ENCODE measurements around the gene EIF4E1B.
"Not testable (repeated sequence)": the region's sequence is repeated elsewhere in the genome, so short reads cannot be mapped to it uniquely, and the experiment has no call there.

The EIF4E1B gene, protein sequence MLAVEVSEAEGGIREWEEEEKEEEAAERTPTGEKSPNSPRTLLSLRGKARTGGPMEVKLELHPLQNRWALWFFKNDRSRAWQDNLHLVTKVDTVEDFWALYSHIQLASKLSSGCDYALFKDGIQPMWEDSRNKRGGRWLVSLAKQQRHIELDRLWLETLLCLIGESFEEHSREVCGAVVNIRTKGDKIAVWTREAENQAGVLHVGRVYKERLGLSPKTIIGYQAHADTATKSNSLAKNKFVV

DNA sequence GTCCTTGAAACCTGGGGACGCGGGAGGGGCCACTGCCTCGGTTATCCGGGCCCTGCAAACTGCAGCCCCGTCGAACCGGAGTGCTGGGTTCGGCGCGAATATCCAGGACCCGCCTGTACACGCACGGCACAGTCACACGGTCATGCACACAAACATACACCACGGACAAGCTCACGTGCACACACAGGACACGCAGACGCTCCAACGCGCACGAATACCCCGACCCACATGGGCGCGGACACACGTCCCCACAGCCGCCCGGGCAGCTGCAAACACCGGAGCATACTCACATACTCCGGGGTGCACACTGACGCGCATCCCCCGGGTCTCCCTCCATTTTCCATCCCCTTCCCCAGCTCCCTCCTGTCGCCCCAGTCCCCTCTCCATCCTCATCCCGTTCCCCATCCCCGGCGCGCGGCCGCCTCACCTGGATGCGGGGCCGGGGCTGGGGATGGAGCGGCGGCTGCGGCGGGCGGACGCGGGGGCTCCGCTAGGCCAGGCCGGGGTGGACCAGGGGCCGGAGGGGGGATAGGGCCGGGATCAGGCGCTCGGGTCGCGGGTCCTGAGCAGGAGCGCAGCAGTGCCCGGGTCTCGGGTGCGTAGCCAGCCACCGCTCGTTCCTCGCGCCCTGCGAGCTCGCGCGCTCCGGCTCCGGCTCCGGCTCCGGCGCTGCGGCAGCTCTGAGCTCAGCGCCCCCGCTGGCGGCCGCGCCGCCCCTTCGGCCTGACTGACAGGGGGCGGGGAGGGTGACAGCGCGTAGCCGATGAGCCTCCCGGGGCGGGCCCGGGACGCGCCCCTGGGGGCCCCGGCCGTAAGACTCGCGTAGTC is at the start of gene EIF4E1B, which contains the start of gene SNCB:
EIF4E1B (plus strand) TSS at position 823 of the 828 bp plus-strand sequence. CDS start 12,113 bp downstream, outside the sequence.
SNCB (minus strand) TSS at position 682 of the 828 bp plus-strand sequence. CDS start 880 bp downstream, outside the sequence.
- DNase-seq = no peak

DNA sequence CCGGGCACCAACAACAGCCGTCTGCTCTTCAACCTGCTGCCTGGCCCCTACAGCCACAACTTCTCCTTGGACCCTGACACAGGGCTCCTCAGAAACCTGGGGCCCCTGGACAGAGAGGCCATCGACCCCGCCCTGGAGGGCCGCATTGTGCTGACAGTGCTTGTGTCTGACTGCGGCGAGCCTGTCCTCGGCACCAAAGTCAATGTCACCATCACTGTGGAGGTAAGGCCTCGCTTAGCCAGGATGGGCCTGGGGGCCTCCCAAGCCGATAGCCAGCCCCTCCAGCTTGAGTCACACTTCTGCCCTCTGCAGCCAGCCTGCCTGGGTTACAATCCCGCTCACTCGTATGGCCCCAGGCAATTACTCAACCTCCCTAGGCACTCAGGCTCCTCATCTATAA is 49.1 kb upstream of the EIF4E1B start:
- DNase-seq = no peak

DNA sequence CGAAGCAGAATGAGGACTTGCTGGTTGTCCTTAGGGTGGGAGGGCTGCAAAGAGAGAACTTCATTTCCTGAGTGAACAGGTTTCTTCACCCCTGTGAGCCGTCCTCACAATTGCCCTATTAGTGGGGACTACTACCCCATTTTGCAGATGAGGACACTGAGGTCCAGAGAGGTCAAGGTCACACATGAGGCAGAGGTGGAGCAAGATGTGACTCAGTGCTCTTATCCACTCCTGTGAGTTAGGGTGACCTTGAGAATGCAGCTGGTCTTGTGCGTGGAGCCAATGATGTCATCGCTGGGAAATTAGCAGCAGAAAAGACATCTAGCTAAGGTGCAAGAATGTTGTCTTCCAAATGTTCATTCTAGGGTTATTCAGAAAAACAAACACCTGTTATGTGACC is 47.4 kb upstream of the EIF4E1B start:
- DNase-seq = no peak

DNA sequence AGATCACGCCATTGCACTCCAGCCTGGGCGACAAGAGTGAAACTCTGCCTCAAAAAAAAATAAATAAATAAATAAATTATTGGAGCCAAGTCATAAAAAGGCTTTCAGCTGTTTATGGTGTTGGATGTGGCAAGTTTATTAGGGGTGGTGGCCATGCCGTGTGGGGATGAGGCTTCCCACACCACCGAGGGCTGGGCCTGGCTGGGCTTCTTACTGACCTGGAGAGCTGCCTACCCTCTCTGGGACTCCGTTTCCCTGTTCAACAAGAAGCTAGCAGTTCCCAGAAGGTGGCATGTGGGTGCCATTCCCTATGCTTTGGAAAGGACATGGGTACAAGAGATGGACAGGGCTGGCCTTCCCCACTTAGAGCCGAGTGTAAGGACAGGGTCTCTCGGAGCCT is 43.1 kb upstream of the EIF4E1B start:
- DNase-seq = no peak

DNA sequence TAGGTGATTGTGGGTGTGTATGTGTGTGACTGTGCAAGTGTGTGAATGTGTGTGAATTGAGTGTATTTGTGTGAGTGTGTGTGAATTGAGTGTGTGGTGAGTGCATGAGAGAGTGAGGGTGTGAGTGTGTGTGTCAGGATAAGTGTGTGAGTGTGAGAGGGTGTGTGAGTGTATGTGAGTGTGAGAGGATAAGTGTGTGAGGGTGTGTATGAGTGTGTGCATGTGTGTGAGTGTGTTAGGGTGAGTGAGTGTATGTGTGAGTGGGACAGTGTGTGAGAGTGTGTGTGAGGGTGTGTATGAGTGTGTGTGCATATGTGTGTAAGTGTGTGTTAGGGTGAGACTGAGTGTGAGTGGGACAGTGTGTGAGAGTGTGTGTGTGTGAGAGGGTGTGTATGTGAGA is 42.2 kb upstream of the EIF4E1B start:
- DNase-seq = no peak

DNA sequence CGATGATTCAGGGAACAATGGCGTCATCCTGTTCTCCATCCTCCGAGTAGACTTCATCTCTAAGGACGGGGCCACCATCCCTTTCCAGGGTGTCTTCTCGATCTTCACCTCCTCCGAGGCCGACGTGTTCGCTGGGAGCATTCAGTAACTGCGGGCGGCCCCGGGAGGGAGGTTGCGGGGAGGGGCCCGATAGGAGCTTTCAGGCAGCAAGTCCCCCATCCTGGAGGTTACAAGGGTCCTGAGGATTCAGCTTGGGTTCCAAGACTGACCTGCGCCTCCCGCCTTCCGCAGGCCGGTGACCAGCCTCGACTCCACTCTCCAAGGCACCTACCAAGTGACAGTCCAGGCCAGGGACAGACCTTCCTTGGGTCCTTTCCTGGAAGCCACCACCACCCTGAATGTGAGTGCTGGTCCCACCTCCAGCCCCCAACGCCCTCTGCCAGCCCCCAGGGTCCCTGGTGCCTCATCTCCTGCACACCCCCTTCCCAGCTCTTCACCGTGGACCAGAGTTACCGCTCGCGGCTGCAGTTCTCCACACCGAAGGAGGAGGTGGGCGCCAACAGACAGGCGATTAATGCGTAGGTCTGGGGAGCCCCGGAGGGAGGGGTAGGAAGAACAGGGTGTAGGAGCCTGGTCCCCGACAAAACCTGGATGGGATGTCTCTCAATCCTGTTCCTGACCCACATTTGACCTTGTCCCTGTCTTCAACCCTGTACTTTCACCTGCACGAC is 41.3 kb upstream of the EIF4E1B start:
- no peak for DNase-seq

DNA sequence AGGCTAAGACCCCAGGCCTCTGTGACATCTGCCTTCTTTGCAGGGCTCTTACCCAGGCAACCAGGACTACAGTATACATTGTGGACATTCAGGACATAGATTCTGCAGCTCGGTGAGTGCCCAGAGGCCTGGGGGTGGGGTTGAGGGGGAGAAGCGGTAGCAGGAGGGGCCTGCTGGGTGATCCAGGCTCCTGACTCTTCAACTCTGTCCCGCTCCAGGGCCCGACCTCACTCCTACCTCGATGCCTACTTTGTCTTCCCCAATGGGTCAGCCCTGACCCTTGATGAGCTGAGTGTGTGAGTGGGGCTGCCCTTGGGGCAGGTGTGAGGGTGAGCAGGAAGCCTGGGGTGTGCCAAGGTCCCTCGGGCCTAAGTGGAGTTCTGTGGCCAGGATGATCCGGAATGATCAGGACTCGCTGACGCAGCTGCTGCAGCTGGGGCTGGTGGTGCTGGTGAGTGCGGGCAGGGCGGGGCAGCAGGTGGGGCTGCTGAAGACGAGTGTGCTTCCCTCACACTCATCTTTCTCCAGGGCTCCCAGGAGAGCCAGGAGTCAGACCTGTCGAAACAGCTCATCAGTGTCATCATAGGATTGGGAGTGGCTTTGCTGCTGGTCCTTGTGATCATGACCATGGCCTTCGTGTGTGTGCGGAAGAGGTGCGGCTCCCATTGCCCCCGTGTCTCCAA is 40.3 kb upstream of the EIF4E1B start:
- DNase-seq = no peak

DNA sequence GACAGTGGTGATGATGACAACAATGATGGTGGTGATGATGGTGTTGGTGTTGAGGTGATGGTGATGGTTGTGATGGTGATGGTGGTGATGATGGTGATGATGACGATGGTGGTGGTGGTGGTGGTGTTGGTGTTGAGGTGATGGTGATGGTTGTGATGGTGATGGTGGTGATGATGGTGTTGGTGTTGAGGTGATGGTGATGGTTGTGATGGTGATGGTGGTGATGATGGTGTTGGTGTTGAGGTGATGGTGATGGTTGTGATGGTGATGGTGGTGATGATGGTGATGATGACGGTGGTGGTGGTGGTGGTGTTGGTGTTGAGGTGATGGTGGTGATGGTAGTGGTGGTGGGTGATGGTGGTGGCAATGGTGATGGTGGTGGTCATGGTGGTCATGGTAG is 38.8 kb upstream of the EIF4E1B start:
- not testable (repeated sequence) for DNase-seq

DNA sequence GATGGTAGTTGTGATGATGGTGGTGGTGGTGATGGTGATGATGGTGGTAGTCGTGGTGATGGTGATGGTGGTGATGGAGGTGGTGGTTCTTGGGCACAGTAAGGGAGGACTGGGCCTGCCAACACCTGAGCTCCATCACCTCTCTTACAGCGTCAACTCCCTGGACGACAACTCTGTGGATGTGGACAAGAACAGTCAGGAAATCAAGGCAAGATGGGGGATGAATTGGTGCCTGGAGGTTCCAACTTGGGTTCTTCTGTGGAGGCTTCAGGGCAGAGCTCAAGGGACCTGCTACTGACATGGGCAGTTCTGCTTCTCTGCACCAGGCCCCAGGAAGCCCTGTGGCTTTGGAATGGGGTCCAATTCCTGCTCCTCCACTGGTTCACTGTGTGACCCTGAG is 37.9 kb upstream of the EIF4E1B start:
- DNase-seq = no peak

DNA sequence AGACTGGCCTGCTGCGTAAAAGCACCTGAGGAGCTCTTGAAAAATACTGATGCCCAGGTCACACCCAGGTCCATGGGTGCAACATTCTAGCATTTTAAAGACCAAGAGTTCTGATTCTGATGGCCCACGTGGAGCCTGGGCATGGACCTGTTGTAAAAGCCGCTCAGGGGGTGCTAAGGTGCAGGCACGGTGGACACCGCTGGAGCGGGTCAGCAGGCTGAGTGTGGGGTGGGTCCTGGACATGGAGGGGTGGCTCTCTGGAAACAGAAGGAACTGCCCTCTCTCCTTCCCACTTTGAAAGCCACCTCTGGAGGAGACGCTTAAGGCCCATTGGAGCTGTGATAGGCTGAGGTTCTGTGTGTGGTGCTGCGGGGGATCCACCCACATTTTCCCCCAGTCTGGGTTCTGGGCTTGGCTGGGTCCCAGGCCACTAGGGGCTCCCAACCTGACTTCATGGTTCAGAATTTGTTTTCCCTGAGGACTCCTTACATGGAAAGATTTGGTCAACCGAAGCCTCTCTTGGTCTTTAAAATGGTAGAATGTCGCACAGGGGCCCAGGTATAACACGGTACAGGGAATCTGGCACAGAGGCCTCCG is 37.1 kb upstream of the EIF4E1B start:
- no peak for DNase-seq

DNA sequence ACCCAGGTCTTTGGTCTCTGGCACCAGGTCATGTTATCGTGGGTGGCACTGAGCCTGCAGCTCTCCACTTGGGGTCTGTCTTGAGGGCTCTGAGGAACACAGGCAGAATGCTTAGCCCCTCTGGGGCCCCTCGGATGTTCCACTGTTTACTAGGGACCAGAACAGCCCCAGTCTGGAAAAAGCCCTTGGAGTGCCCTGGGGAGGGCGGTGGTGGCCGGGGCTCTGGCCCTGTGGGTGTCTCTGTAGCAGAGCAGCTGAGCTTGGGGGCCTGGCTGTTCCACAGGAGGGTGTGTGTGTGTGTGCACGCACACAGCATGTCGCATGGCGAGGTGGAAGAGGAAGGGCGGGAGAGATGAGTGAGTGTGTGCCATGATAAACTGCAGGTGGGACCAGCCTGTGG is 35.9 kb upstream of the EIF4E1B start:
- DNase-seq = no peak

DNA sequence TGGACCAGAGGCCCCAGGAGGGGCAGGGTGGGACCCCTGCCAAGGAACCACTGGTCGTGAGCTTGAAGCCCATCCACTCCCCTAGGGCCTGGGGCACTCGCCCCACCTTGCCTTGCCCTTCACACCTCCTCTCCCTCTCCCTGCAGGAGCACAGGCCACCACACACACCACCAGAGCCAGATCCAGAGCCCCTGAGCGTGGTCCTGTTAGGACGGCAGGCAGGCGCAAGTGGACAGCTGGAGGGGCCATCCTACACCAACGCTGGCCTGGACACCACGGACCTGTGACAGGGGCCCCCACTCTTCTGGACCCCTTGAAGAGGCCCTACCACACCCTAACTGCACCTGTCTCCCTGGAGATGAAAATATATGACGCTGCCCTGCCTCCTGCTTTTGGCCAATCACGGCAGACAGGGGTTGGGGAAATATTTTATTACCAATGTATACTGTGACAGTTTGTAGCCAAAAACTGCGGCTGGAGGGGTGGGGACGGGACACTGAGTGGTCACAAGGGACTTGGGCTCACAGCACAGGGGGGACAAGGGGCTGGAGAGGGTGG is 35.0 kb upstream of the EIF4E1B start:
- no peak for DNase-seq

DNA sequence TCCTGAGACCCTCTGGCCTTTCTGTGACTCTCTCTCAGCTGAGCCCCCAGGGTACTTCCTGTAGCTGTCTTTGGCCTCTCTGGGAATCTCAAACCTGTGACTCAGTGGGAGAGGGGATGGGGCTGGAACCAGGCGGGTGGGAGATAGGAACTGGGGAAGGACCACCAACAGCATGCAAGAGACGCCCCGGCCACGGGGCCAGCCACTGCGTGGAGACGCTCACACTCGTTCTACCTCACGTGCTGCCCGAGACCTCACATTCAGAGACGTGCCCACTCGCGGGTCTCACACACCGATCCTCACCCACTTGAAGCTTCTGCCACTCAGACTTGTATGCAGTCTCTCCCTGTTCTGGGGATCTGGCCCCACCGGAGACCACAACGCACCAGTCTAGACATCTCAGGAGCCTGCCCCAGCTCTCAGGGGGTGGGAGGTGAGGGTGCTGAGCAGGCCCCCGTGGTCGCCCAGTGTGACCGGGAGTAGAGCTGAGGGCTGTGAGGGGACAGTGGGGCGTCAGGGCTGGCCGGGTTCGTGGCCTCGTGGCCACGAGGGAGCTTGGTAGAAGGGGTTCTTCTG is 34.3 kb upstream of the EIF4E1B start:
- DNase-seq = no peak

DNA sequence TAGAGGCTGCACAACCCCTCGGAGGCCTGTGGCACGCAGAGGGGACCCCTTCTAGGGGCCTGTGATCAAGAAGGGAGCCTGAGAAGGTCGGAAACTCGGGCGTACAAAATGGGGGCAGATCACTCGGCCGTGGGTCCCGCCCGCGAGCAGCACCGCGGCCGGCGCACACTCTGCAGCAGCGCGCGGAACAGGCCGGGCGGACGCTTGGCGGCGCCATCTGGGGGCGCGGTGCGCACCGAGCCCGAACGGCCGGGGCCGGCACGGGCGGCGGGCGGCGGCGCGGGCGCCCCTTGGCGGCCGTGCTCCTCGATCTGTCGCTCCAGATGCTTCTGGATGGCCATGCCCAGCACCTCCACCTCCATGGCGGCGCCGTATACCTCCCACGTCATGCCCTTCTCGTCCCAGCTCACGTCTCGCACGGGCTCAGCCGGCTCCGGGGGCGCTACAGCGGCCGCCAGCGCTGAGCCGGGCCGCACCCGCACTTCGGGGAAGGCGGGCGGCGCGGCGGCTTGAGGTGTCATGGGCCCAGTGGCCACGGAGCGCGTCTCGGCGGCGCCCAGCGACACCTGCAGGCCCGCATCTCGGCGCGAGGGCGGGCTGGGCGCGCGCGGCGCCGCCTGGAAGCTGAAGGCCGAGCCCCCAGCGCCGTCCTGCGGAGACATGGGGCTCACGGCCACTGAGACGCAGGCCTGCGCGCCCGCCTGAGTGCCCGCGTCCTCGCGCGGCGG is 33.6 kb upstream of the EIF4E1B start:
- DNase-seq = no peak

DNA sequence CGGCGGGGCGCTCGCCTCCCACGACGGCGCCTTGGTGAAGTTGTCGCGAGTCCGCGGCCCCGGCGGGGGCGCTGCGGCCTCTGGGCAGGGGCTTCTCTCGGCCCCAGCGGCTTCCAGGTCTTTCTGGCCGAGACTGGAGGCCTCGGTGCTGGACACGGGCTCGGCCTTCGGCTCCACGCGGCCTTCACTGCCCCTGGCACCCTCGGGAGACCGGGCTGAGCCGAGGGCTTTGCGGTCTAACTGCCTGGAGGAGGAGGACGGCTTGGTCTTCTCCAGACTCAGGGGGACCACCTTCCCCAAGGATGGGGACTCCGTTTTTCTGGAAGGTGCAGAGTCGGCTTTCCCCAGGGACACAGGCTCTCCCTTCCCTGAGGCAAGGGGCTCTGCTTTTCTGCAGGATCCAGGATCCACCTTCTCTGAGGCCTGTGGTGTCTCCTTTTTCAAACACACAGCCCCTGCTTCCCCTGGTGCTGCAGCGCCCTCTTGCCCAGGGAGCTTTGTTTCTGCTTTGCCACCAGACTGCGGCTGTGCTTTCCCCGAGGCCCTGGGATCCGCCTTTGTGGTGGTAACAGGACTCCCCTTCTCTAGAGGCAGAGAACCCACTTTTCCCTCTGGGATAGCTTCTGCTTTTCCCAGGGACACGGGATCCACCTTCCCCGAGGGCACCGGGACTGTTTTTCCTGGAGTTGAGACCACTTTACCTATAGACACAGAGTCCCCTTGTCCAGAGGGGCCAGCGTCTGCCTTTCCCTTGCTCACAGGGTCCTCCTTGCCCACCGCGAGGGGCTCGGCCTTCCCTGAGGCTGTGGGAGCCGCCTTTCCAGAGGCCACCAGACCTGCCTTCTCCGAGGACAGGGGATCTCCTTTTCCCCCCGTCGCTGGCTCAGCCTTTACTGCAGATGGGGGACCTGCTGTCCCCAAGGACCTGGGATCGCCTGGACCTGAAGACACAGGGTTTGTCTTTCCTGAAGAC is 32.8 kb upstream of the EIF4E1B start:
- no peak for DNase-seq

DNA sequence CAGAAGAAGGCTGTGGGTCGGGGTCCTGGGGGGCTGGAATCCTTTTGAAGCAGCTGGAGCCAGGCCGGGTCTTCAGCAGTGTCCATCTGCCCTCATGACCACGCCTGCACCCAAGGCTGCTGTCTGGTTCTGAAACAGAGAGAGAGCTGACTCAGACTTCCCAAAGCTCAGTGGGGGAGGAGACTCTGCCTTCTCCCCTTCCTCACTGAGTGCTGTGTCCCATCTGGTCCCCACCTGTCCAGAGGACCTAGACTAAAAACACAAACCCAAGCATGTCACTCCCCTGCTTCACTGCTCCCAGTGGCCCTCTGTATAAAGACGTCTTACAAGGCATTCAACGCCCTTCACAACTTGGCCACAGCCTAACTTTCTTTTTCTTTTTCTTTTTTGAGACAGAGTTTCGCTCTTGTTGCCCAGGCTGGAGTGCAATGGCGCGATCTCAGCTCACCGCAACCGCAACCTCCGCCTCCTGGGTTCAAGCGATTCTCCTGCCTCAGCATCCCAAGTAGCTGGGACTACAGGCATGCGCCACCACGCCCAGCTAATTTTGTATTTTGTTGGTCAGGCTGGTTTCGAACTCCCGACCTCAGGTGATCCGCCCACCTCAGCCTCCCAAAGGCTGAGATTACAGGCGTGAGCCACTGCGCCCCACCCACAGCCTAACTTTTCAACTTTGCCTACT is 30.6 kb upstream of the EIF4E1B start:
- not testable (repeated sequence) for DNase-seq

DNA sequence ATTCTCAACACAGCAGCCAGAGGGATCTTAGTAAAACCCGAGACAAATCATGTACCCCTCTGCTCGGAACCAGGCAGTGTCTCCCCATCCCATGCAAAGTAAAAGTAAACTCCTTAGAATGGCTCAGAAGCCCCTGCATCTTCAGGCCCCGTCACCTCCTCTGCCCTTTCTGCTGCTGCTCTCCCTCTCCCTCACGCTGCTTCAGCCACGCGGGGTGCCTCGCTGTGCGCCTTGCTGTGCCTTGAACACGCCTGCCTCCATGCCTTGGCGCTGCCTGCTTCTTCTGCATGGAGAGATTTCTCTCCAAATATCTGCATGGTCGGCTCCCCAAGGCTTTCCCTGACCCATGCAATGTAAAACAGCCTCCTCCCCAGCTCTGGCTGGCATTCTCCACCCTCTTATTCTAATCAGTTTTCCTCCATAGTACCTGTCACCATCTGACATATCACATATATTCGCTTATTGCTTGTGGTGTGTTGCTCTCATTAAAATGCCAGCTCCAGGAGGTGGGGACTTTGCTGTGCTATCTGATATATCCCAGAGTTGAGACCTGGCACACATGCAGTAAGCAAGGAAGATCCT is 28.5 kb upstream of the EIF4E1B start:
- DNase-seq = no peak

DNA sequence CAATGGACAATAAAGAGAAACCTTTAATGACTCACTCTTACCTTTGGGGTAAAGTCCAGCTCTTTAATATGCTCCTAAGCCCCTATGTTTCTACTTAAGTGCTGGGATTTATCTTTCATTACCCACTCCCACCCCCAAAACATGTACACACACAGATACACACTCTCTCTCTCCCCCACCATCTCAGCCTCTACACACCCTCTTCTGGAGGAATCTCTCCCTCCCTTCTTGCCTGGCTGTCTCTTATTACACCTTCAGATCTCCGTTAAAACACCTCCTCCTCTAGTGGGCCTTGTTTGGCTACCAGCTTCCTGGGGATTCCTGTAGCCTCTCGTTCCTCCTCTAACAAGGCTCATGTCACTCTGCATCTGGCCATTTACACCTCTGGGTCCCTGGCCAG is 27.4 kb upstream of the EIF4E1B start:
- no peak for DNase-seq

DNA sequence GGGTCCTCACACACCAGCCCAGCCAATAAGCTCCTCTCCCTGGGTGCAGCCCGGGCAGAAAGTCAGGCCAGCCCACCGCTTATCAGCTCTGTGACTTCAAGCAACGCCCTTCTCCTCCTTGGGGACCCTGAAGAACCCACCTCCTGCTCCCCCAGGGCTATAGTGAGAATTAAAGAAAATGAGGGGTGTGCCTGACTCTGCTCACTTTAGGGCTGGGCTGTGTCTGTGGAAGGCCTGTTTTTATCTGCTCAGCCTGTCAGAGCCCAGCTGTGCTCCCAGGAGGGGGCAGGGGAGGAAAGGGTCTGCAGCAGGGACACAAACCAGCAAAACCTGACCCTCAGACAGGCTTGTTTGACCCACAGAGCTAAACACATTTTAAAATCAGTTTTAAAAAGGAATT is 24.4 kb upstream of the EIF4E1B start:
- no peak for DNase-seq
